ENCODE measurements around the gene LIMS2.

- TF ChIP-seq CTCF (conservative IDR thresholded peaks at IDR 0.05; ENCODE audit: low read length) = no peak
- TF ChIP-seq EZH2phosphoT487 (IDR thresholded peaks at IDR 0.05; ENCODE audit: borderline replicate concordance) = no peak
These were observed 51.0 kb downstream of the LIMS2 start for GRCh38 chr2:127624320-127624755.

Measured in Loucy (cell line).